Measurements from ENCODE around the gene MPPE1.

DNA sequence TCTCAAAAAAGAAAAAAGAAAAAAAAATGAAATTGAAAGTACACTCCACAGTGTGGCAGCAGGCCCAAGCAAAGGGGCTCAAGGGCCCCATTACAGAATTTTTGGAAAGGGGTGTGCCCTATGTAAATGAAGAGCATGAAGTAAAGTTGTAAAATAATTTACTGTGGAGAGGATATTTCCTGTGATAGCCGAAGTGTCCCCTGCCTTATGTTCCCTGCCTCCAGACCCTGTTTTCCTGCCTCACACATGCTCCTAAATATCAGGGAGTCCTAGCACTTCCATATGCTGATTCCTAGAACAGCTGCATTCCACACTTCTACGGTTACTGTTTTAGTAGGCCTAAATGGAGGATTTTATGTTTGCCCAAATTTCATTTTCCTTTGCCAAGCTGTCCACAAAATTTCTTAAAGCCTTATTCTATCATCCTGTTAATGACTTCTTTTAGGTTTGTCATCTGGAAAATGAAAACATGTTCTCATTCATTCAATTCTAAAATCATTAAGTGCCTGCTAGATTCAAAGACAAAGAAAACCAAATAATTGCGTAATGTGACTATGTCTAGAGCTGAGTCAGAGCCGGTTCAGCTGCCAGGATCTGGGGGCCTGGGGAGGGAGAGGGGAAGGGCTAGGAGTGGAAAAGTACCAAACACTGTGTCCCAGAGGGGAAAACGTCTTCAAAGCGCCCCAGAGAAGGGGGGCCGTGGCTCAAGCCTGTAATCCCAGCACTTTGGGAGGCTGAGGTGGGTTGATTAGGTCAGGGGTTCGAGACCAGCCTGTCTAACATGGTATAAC is 47.3 kb upstream of the MPPE1 start:
- TF ChIP-seq, protein P1, sequence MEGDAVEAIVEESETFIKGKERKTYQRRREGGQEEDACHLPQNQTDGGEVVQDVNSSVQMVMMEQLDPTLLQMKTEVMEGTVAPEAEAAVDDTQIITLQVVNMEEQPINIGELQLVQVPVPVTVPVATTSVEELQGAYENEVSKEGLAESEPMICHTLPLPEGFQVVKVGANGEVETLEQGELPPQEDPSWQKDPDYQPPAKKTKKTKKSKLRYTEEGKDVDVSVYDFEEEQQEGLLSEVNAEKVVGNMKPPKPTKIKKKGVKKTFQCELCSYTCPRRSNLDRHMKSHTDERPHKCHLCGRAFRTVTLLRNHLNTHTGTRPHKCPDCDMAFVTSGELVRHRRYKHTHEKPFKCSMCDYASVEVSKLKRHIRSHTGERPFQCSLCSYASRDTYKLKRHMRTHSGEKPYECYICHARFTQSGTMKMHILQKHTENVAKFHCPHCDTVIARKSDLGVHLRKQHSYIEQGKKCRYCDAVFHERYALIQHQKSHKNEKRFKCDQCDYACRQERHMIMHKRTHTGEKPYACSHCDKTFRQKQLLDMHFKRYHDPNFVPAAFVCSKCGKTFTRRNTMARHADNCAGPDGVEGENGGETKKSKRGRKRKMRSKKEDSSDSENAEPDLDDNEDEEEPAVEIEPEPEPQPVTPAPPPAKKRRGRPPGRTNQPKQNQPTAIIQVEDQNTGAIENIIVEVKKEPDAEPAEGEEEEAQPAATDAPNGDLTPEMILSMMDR (IDR thresholded peaks at IDR 0.05; ENCODE audit: insufficient read depth, low read depth, low read length) = no peak
- no peak for TF ChIP-seq EZH2 (IDR thresholded peaks at IDR 0.05; ENCODE audit: insufficient read depth, low read length)

Measured in astrocyte (in vitro differentiated cells and primary cell).